NK-92 (cell line): Measurements from ENCODE around the gene ABCC11.

Experiments used
- DNase-seq: peaks from one replicate; lab custom pipeline; 2025; ENCODE audit not compliant: unreplicated experiment; lab: John Stamatoyannopoulos, UW

ABCC11 gene

DNA sequence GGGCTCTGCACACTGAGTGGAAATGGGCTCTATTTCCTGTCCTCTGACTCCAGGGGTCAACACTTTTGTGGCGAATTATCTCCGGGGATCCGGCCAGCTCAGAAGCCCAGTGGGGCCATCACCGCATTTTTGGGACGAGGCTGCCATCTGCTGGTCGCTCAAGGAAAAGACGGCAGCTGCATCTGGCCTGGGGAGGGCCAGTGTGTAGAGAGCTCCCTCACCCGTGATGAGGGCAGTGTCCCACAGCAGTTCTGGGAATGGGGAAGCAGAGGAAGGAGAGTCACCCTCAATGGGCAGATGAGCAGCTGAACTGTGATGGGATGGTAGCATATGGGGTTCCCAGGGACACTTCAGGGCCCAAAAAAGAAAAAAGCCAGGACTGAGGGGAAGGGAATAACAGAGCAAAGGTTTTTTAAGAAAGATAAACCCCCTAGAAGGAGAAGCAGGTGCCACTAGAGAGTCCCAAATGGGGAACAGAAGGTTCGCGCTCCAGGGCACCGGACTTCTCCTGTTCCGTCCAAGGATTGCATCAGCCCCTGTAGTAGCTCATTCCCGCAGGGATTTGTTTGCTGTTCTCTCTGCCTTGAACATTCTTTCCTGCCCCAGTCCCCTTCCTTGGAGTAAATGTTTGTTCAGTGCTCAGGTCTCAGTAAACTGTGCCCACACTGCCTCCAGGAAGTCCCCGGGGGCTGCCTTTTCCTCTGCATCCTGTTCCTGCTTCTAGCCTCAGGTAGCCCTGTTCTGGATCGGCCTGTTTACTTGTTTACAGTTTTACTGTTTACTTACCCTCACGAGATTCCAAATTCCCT is 82.2 kb downstream of the ABCC11 start:
- no peak for DNase-seq

DNA sequence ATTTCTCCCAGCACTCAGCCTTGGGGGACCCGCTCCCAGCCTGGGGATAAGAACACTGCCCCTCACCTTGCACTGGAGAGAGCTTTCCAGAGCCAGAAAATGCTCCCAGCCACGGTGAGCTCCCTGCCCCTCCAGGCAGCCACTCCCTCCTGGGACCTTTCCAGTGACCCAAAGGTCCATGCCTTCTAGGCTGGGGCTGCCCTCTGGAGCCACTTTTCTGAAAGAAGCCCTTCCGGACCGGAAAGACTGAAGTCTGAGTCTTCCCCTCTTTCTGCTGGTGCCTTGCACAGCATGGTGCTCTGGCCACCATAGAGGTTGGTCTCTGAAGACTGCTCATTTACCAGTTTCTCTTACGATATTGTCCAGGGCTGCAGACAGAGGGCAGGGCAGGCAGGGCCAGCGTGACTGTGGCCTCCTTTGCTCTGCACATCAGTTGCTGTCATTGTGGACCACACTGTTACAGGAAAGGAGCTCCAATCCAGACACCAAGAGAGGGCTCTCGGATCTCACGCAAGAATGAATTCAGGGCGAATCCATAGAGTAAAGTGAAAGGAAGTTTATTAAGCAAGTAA is 84.4 kb downstream of the ABCC11 start:
- no peak for DNase-seq

GRCh38 chr16:48161906-48162305 is 85.4 kb downstream of the ABCC11 start:
- DNase-seq, result no peak

DNA sequence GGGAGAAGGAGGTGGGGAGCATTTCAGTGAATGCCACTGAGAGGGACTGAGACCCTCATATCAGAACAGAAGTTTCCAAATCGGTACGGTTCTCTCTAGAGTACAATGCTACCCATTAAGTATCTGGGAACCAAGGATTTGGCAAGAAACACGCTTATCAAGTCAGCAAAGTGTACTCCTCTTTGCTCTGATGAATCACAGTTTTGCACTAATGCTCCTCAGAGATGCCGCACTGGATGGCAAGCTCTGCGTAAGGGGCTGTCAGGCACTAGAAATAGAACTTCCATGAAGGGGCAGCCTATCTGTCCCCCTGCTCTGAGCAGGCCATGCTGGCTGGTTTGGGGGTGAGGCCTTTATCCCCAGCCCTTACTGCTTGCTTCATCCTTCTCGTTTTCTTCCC is 86.8 kb downstream of the ABCC11 start:
- DNase-seq, result no peak

DNA sequence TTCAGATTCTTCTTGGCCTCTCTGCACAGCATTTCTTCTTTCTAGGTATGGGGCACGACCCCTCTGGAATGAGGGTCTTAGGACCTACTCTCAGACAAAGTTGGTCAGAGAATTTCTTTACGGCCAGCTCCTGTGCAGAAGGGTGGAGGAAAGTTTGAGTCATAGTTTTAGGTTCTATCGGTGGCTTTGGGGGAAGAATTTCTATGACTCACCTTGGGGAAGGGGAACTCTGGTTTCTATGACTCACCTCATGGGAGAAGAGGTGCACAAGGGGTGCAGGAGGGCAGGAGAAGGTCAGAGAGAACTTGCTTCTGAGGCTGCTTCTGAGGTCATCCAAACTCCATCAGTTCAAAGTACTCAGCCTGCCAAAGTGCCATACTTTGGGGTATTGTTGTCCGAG is 89.0 kb downstream of the ABCC11 start:
- no peak for DNase-seq

DNA sequence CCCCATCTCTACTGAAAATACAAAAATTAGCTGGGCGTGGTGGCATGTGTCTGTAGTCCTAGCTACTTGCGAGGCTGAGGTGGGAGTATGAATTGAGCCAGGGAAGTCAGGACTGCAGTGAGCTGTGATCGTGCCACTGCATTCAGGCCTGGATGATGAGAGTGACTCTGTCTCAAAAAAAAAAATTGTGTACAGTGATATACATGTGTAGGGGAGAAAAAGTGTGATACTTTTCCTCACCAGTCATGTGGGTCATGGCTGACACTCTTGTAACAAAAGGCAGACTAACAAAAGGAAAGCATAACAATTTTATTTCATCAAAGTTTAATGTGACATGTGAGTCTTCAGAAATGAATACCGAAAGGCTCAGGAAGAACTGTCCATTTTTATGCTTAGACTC is 89.5 kb downstream of the ABCC11 start:
- no peak for DNase-seq

DNA sequence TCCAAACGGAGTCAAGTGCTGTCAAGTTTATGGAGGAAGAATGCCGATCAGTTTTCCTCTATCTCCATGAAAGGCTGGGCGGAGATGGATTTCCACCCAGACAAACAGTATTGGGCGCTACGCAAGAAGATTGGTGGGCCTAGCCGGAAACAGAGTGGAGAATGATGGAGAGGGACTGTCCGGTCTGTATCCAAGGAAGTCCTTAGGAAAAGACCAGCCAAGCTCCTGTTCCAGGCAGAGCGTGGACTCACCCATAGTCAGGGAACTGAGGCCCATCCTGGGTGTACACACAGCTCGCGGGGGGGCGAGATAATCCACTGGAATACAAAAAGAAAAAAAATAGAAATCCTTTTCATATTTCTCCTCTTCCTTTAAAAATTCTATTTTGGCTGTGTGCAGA is 90.0 kb downstream of the ABCC11 start:
- no peak for DNase-seq

DNA sequence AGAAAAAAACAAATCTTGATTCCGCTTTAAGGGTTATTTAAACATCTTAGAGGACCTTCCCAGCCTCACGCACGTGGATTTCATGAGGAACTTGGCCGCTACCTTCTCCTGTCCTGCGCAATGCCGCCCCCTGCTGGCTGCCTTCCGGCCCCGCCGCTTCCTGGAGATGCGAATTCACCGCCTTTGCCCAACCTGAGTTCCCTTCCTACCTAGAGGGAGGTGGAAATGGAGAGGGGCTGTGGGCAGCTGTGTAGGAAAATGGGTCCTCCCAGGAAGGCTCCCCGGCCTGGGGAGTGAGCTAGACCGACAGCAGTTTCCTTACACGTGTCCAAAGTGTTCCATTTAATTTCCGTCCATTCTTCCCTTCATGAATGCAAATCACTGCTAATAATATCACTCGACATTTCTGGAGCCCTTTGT is 90.5 kb downstream of the ABCC11 start:
- DNase-seq, result no peak

- no peak for DNase-seq
Observed at GRCh38 chr16:48155926-48156789, 91.2 kb downstream of the ABCC11 start, which contains the start of gene ABCC12. ABCC12 (minus strand) TSS chr16:48155993; CDS start chr16:48146424, 9,569 bp downstream.

DNA sequence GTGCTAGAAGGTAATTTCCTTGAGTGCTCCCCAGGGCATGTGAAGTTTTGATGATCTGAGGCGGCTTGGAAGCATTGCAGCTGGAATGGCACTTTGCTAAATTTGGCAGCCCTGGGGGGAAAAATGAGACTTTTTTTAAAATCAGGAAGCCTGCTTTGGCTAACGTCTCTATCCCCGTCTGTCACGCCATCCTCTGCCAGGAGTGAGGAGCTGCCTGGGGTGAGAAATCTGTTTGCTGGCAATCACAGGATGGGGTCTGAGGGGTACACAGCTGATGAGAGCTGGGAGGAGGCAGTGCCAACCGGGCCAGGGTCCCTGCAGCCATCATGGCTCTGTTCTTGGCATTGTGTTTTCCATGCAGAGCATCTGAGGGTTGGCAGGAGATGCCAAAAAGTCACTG is 93.6 kb downstream of the ABCC11 start:
- DNase-seq, result no peak

- no peak for DNase-seq
Observed at GRCh38 chr16:48152226-48152625, 95.1 kb downstream of the ABCC11 start.

GRCh38 chr16:48150707-48151106 is 96.6 kb downstream of the ABCC11 start:
- DNase-seq, result no peak

GRCh38 chr16:48146710-48147109 is 100.6 kb downstream of the ABCC11 start:
- DNase-seq, result no peak

DNA sequence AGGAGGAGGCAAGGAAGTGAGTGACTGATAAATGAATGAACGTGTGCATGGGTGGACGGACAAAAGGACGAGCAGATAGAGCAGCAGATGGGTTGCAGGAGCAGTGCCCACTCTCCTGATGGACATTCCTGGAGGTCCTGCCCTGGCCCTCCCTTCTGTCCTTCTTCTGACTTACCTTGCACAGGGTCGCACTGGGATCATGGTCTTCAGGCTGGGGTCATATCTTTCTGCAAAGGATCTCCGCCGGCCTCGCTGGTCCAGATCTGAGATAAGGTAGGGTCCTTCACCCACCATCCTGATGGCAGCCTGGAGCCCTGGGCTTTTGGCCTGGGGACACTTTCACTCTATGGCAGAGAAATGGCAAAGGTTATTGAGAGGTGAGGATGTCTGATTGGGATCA is 101.2 kb downstream of the ABCC11 start:
- no peak for DNase-seq

- DNase-seq, result no peak
Observed at GRCh38 chr16:48143812-48144368, 103.4 kb downstream of the ABCC11 start.

DNA sequence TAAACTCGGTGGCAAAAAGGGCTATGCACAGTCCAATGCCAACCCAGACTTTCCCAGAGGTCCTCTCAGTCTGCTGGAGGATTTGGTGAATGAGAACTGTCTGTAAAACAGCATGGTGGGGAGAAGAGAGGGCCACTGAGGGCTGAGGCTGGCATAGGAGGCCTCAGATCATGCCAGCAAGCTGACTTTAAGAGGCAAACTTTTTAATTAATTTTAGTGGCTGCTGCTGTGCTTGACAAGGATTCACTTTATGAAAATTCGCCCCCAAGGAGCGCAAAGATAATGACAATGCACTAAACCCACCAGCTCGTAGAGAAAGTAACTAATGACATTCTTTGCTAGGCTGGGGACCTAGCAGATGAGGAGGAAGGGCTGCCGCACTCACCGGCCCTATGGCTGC is 106.5 kb downstream of the ABCC11 start:
- no peak for DNase-seq

GRCh38 chr16:48139517-48139916 is 107.8 kb downstream of the ABCC11 start:
- no peak for DNase-seq

DNA sequence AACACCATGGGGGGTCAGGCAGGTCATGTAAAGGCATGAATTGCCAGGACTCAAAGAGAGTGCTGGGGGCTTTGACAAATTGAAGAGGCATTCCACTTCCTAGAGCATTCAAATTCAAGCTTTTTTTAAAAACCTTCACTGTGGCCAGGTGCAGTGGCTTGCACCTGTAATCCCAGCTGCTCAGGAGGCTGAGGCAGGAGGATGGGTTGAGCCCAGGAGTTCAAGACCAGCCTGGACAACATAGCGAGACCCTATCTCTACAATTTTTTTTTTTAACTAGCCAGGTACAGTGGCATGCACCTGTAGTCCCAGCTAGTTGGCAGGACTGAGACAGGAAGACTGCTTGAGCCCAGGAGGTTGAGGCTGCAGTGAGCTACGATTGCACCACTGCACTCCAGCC is 108.8 kb downstream of the ABCC11 start:
- DNase-seq, result no peak

- no peak for DNase-seq
Observed at GRCh38 chr16:48137822-48138221, 109.5 kb downstream of the ABCC11 start.

DNA sequence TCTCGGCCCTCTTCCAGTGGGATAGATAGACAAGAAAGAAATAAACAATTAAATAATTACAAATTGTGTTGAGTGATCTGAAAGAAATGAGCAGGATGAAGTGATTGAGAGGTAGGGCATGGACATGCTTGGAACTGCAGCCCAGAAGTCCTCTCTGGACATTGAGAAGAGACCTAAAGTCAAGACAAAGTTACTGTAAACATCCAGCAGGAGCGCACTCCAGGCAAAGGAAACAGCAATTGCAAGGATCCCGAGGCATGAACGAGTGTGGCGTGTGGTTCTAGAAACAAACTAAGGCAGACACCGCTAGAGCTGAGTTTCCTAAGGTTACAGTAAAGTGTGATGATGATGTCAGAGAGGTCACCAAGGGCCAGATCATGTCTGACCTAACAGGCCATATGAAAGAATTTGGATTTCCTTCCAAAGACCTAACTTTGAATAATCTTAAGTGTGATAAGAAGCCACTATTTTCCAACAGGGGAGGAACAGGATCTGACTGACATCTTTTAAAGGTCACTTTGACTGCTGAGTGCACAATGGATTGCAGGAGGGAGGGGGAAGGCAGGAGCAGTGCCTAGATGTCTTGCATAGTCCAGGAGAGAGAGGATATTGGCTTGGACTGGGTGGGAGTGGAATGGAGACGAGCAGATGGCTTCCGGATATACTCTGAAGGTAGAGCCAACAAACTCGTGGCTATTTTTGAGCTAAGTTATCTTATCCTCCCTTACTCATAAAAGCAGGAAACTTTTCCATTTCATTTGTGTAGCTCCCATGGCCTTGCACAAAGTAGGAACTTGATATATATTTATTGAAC is 110.6 kb downstream of the ABCC11 start:
- DNase-seq, result no peak
